Stimulated activated CD4-positive, alpha-beta T cell treated with anti-CD3 and anti-CD28 coated beads, Interleukin-15, amount 100 ng/mL, for 24 hours (primary cell): Measurements from ENCODE around the gene TMEM218.
A peak's percentile ranks its signal among the peaks of the same experiment; 100 is the strongest.

ENCODE experiments used
- DNase-seq: peaks from one replicate; pipeline ENCODE4 v3.0.0-alpha.2; 2020

The TMEM218 gene

DNA sequence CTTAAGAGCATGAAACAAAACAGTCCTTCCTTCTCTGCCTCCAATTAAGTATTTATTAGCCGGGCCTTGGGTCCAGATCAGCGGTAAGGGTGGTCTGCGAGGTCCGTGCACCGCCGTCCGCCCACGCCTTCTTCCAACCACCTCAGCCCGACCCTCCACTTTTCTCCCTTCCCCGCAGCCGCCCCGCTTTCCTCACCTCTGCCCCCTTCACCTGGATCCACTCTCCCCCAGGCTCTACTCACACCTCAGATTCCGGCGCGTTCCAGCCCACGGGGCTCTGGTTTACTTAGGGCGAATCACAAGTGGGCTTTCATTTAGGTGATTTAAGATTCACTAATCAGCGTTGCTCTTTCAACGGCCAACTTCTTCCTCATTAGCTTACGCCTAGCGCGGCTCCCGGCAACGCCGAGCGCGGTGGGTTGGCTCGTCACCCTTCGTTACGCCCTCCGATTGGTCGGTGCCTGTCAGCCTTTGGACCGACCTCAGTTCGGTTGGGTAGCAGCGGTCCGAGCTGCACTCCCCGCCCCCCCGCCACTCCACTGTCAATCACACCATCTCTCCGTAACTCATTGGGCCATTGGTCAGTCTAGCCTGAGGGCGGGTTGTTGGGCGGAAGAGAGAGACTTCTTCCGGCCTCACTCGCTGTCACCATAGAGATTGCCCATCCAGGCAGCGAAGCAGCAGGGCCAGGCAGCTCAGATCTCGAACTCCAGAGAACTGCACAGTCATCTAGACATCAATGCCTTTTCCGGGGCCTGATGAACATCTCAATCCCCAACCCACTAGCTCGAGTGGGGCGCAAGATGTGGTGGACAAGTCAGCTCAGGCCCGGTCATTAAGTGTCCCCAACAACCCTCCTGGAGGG is at the start of gene TMEM218:
TMEM218 (minus strand) TSS at position 284 of the 865 bp plus-strand sequence. CDS start 9,385 bp downstream, outside the sequence.
- DNase-seq: peak; percentile 98

DNA sequence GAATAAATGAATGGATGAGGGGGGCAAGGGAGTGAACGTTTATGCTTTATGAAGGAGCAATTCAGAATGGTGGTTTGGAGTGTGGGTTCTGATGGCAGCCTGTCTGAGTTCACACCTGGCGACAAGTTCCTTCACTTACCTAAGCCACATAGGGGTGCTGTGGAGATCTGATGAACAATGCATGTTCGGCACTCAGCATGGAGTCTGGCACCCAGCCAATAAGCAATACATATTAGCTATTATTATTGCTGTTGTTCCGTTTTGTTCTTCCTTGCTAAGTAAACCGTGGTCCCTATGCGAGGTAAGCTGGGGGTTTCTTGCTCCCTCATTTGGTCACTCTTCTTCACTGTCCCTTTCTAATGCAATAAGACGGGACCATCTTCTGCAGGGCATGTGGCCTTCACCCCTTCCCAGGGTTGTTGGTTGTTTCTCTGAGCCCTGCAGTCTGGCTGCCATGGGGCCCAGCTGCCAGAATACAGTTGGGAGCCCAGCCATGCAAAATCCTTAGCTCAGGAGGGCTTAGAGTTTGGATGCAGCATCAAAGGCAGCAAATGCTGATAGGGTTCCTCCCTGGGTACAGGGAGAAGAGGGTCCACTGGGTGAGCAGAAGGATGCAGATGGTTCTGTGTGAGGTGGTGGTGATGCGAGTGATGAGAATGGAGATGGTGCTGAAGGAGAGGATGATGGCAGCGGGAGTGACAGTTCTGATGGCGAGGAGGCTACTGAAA is 46.7 kb upstream of the TMEM218 start:
- no peak for DNase-seq

DNA sequence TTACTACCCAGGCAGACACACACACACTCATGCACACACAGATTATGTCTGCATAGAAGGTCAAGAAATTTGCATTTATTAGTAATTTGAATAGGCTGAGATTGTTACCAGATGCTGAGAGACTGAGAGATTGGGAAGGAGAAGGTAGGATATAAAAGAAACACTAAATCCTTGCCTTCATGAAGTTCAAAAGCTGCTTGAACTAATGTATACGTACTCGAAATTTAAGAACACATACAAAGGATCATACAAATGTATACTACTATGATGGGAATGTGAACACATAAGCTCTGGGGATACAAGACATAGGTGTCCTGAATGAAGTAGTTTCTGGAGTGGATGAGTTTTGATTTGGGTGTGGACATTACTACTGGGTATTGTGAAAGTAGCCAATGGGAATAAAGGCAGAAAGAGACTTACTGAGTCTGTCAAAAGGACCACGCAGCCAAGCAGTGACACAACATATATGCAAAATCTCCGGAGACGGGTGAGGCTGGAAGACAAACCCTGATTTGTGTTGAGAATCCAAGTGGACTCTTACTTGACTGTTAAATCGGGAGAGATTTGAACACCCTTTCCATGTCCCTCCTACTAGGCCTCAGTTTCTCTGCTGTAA is 45.8 kb upstream of the TMEM218 start:
- no peak for DNase-seq

DNA sequence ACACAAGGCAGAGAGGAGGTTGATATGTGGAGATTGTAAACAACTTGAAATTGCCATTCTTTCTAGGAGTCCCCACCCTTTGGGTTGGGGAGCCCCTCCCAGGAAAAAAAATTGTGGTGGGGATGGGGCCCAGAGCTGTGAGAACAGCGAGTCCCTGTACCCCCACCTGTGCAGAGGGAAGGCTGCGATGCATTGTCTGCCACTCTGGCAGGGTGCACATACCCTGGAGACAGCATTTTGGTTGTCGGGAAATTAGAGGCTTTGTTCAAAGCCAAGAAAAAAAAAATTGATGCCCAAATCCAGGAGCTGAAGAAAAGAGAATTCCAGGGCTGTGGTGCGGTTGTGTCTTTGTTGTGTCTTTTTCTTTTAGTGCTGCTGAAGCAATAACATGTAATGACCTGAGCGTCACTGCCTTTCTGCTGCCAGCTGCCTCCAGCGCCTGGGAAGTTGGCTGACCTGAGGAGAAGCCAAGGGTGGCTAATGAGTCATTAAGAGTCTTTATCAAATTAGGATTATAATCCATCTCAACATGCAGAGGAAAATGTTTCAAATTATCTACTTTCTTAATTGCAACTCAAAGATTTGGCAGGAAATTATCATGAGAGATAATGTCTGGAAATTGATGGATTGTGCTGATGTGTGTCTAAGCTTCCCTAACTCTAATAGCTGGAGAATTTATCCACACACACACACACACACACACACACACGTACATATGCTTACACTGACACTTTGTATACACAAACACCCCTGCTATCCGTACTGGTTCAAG is 45.1 kb upstream of the TMEM218 start:
- DNase-seq: no peak

DNA sequence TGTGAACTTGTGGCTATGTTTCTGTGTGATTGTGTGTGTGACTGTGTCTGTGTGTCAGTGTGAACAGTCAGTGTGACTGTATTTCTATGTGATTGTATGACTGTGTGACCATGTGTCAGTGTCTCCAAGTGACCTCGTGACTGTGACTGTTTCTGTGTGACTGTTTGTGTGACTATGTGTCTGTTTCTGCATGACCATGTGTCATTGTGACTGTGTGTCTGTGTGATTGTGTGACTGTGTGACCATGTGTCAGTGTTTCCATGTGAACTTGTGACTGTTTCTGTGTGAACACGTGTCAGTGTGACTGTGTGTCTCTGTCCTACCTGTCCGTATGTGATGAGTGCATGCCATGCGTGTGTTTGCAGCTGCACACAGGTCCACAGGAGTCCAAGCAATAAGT is 44.3 kb upstream of the TMEM218 start:
- no peak for DNase-seq

DNA sequence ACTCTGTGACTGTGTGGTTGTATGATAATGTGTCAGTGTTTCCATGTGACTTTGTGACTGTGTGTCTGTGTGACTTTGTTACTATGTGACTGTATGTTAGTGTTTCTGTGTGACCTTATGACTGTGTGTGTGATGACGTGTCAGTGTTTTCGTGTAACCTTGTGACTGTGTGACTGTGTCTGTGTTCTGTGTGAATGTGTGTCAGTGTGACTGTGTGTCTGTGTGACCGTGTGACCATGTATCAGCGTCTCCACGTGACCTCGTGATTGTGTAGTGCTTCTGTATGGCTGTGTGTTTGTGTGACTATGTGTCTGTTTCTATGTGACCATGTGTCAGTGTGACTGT is 43.6 kb upstream of the TMEM218 start:
- no peak for DNase-seq

DNA sequence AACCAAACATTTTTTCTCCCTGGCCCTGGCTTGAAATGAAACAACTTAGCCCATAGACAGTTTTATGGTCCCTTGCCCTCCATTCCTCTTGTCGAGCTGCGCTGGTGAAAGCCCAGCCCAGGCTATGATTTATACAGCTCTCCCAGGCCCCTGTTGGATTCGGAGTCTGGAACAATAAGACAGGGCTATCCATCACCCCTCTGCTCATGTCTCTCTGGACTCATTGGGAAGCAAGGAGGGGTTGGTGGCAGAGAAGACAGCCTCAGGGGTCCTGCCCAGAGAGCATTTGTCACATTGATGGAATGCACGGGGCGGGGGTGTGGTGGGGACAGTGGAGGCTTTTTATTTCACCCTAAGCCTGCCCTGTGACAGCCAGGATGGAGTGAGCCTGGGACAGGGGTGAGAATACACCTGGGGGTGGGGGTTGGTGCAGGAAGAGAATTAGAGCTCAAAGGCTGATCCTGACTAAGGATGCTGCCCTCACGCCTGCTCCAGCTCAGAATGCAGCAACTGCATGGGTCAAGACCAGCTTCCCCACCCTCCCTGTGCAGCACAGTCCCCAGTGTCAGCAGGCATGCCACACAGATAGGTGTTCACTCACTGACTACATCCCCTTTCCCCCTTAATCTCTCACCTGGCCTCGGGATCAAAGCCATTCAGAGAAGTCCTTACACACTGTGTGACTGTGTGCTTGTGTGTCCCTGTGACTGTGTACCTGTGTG is 43.1 kb upstream of the TMEM218 start:
- DNase-seq: no peak

DNA sequence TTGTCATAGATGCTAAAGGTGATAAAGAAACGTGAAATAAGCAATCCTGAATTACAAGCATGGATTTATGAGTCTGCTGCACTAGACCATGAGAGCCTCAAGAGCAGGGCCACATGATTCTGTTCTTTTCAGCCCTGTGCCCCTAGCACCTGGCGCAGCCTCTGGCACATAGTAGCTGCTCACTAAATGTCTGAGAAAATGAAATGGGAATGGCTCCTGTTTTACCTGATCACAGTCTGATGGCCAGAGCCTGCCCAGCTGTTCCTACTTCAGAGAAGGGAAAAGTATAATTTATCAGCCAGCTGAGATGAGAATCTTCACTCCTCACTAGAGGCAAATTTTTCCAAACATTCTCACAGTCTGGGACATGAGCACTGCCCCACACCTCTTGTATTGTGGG is 42.4 kb upstream of the TMEM218 start:
- DNase-seq: no peak

DNA sequence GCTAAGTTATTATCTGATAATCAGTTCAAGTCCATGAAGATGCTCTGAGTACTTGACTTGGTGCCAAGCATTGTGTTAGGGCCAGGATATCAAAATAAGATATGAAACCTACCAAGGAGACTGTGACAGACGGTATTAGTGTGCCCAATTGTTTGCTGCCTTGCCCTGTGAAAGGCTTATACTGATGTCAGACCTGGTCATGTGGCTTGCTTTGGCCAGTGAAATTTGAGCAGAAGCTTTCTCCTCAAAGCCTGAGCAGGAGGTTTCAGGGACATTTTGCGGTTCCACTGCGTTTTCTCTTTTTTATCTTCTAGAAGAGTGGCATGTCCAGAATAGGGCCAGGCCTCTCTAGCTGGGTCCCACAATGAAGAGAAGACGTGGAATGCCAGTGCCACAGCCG is 37.3 kb upstream of the TMEM218 start:
- DNase-seq: no peak

DNA sequence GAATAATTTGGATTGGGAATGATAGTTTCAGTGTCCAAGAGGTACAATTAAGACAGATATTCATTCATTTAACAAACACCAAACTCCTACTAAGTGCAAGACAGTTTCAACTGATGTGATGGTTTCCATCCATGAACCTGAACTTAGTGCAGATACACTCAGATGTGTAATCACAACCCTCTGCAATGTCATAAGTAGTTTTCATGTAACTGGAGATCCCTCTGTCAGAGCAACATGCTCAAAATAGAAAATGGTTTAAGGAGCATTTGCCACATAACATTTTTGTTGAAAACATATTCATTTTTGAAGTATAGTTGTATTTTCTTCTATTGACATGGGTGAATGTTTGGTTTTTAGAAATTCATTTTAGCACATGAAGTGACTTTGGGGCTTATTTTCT is 36.6 kb upstream of the TMEM218 start:
- no peak for DNase-seq

DNA sequence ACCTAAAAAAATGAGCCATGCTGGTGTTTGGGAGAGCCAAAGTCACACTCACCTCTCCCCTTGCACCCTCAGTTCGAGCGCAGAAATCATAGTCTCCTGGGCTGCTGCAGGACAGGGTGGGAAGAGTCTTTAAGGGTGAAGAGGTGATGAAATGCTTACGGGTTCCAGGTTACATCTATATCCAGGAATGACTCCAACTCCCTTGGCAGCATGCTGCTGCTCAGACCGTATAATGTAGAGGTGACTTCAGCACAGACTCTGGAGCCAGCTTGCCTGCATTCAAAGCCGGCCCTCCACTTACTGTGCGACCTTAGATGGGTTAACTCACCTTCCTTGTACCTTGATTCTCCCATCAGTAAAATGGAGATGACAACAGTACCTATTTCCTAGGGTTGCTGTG is 35.9 kb upstream of the TMEM218 start:
- no peak for DNase-seq

DNA sequence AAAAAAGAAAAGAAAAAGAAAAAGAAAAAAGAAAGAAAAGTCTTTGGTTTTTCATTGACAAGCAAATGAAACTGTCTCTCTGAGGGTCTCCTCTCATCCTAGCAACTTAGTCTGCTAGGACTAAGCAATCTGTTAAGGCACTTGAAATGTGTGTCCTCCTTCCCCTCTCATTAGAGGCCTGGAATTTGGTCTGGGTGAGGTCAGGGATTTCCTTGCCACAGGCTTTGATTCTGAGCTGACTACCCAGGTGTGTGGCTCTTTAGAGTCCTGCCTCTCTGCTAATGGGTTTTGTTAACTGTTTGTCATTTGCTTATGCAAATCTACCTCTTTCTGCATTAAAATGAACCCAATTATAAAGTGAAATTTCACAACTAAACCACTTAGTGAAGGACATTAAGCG is 34.8 kb upstream of the TMEM218 start:
- DNase-seq: no peak

DNA sequence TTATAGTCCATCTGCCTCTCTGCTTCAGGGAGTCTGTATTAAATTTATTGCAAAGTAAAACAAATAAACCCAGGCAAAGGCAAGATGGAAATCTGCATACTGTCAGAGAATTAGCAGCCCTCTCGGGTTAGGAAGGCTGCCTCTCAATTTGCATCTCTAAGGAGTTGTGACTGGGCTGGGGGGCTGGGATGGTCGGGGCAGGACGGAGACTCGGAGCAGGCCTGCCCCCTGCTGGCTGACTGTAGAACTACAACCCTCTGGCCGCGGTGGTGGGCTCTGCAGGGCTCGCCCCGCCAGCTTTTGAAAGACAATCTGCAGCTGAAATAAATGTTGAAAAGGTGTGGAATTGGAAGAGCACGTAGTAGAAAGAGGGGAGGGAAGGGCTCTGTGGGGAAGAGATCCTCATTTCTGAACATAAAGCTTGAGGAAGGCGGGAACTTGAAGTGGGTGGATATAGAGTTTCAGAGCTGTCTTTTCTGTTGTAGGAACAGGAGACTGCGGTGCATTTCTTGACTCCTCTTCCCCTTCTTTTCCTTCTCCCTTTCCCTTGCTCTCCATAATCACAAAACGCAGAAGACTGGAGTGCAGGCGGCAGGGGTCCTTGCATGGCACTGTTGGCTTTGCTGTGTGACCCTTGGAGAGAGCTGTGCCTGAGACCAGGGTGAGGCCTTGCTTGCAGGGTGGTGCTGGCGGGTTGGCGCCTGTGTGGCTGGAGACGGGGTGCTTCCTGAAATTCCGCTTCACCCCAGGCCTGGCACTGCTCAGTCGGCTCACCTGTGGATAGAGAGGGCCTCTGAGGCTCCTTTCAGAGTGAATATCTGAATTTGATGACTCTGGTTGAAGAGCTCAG is 30.5 kb upstream of the TMEM218 start:
- DNase-seq: peak; percentile 69

DNA sequence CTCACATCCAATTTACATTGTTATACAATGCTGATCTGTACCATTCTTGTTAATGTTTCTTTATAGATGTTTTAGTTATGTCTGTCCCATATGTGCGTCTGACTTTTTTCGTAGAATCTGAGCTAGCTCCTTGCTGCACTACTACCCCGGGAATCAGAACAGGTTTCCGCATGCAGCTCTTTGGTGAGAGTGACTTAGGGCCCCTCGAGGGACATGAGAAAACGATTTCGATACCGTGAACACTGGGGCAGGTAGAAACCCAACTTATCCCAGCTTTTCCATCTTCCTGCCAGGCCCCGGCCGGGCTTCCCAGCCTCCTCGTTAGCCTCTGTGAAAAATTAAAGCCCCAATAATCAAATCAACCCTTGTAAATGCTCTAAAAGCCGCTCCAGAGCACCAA is 29.8 kb upstream of the TMEM218 start:
- DNase-seq: no peak

DNA sequence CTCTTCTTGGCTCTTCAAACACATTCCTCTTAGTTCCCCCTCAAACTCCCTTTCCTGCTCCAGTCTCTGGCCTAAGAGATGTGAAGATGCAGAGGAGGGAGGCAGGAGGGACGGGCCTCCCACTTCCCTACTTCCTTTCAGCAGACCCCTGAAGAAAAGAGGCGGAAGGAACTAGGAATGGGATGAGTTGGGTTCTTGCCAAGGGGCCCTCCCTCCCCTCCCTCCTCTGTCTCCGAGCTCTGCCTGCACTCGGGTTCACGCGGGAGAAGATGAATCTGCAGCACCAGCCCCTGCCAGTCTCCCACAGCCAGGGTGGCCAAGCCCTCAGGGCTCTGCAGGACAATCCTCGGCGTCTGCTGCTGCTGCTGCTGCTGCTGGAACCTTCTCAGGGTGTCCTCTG is 28.8 kb upstream of the TMEM218 start:
- no peak for DNase-seq

DNA sequence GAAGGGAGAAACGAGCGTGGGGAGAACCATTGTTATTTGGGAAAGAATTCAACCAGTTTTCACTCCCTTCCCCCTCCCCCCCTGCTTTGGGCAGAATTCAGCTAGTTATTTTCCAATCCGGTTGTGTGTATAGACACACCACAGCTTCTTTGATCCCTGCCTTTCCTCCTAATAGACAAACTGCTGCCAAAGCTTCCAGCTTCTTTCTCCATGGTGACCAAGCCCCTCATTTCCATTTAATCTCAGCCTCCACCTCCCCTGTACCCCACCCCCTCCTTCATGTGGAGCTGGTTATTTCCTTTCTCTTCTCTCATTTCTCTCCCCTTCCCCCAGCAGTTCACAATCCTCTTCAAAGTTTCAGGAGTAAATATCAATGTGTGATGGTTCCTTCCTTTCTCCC is 28.4 kb upstream of the TMEM218 start:
- no peak for DNase-seq

DNA sequence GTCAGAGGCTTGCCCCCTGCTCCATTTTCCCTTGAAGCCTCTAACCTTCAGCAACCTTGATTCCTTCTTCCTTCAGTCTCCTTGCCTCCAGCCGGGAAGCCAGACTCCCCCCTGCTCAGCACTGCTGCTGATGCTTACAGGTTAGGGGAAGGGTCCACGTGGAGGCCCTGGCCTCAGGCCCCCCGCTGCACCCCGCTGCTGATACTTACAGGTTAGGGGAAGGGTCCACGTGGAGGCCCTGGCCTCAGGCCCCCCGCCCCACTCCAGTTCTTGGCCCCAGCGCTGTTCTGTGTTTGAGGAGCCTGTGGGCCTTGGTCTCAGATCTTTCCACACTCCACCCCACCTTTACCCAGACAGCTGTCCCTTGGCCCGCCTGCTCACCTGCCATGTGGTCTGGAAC is 27.5 kb upstream of the TMEM218 start:
- no peak for DNase-seq

DNA sequence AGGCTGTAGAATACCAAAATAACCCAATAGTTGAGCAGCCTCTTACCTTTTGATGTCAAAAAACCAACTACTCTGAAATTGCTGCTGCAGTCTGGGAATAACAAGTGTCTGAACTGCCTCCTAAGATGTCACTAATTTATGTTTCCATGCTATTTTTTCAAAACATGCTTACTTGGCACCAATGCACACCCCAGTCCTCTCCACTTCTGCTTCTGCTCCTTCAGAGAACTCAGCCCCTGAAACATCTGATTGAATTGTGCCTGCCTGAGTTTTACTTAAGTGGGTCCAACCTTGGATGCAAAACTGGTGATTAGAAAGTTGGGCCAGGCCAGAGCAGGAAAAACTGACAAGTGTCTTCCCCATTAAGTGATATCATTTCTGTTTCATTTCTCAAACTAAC is 24.6 kb upstream of the TMEM218 start:
- DNase-seq: no peak

DNA sequence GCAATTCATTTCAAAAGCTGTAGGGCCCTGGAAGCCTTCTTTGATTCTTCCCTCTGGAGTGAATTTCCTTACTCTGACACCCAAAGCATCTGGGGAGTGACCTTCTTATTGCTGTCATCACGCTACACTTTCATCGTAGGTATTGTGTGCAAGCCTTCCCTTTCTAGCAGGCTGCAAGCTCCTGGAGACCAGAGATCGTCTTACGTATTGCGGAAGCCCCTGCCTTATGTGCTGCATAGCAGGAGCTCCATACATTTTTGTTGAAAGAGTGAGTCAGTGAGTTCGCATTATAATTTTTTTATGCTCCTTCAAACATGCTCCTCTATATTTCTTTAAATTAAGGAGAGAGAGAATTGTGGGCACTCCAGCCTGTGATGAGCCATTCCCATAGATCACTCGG is 21.2 kb upstream of the TMEM218 start:
- no peak for DNase-seq

DNA sequence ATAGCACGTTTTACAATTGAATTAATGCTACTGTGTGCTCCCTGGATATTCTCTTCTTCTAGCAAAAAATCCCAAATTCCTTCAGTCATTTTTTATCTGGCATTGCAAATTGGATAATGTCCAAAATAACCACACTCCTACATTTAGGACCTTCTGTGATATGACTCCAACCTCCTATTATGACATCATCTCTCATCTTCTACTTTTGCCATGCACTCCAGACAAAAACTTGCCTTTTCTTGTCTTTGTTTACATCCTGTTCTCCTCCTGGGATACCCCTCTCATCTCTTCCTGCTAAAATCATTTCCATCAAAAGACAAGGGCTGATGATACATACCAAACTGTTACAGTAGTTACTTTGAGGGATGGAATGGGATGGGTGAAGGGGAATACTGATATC is 20.6 kb upstream of the TMEM218 start:
- DNase-seq: no peak

DNA sequence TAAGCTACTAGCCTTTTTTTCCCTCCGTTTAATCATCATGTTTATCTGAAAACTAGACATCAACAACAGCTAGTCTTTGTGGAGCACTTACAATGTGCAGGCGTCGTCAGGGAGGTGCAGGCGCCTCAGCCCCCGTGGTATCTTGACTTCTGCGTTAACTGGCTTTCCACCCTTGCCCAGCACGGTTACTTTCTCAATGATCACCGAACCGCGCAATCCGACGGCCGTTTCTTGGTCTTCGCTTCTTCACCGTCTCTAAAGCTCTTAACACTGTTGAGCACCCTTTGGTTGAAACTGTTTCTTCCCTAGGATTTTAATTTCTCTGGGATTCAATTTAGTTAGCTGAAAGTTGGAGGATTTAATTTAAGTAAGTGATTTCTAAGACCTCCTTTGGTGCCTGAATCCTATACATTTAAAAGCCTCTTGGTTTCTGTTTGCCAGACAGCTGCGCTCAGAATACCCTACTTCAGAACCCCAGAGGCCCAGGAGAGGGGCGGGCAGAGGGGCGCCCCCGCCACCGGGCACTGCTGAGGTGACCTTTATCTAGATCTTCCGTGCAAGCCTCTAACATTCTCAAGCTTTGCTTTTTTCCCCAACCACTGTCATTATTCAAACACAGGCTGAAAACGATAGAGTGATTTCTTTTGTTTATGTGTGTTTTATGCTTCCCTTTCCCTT is 18.0 kb upstream of the TMEM218 start:
- DNase-seq: no peak
